ENCODE measurements around the gene RIC8A. TPM values are rescaled to one million over a fixed set of nuclear protein-coding genes. Genes with fewer than 3 reads are reported as not detected.

Gene RIC8A
- total and polyA plus RNA-seq, 9 of the 15 experiments (the other 6 are each of a cell fraction or from before 2014, with no cell fraction given): 10.7 to 108 (median 72.1) TPM

DNA sequence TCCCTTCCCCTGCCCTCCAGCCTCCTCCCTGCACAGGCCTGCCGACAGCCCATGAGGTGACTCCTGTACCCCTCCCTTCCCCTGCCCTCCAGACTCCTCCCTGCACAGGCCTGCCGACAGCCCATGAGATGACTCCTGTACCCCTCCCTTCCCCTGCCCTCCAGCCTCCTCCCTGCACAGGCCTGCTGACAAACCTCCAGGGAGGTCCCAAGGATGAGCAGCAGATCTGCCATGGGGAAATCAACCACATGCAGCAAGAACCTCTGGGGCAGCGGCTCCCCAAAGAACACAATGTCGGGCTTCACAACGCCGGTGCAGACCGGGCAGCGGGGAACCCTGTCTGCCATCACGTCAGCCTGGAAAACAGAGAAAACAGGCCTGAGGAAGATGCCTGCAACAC, 16.4 kb downstream of the RIC8A start (continued):
- TF ChIP-seq, protein P1, sequence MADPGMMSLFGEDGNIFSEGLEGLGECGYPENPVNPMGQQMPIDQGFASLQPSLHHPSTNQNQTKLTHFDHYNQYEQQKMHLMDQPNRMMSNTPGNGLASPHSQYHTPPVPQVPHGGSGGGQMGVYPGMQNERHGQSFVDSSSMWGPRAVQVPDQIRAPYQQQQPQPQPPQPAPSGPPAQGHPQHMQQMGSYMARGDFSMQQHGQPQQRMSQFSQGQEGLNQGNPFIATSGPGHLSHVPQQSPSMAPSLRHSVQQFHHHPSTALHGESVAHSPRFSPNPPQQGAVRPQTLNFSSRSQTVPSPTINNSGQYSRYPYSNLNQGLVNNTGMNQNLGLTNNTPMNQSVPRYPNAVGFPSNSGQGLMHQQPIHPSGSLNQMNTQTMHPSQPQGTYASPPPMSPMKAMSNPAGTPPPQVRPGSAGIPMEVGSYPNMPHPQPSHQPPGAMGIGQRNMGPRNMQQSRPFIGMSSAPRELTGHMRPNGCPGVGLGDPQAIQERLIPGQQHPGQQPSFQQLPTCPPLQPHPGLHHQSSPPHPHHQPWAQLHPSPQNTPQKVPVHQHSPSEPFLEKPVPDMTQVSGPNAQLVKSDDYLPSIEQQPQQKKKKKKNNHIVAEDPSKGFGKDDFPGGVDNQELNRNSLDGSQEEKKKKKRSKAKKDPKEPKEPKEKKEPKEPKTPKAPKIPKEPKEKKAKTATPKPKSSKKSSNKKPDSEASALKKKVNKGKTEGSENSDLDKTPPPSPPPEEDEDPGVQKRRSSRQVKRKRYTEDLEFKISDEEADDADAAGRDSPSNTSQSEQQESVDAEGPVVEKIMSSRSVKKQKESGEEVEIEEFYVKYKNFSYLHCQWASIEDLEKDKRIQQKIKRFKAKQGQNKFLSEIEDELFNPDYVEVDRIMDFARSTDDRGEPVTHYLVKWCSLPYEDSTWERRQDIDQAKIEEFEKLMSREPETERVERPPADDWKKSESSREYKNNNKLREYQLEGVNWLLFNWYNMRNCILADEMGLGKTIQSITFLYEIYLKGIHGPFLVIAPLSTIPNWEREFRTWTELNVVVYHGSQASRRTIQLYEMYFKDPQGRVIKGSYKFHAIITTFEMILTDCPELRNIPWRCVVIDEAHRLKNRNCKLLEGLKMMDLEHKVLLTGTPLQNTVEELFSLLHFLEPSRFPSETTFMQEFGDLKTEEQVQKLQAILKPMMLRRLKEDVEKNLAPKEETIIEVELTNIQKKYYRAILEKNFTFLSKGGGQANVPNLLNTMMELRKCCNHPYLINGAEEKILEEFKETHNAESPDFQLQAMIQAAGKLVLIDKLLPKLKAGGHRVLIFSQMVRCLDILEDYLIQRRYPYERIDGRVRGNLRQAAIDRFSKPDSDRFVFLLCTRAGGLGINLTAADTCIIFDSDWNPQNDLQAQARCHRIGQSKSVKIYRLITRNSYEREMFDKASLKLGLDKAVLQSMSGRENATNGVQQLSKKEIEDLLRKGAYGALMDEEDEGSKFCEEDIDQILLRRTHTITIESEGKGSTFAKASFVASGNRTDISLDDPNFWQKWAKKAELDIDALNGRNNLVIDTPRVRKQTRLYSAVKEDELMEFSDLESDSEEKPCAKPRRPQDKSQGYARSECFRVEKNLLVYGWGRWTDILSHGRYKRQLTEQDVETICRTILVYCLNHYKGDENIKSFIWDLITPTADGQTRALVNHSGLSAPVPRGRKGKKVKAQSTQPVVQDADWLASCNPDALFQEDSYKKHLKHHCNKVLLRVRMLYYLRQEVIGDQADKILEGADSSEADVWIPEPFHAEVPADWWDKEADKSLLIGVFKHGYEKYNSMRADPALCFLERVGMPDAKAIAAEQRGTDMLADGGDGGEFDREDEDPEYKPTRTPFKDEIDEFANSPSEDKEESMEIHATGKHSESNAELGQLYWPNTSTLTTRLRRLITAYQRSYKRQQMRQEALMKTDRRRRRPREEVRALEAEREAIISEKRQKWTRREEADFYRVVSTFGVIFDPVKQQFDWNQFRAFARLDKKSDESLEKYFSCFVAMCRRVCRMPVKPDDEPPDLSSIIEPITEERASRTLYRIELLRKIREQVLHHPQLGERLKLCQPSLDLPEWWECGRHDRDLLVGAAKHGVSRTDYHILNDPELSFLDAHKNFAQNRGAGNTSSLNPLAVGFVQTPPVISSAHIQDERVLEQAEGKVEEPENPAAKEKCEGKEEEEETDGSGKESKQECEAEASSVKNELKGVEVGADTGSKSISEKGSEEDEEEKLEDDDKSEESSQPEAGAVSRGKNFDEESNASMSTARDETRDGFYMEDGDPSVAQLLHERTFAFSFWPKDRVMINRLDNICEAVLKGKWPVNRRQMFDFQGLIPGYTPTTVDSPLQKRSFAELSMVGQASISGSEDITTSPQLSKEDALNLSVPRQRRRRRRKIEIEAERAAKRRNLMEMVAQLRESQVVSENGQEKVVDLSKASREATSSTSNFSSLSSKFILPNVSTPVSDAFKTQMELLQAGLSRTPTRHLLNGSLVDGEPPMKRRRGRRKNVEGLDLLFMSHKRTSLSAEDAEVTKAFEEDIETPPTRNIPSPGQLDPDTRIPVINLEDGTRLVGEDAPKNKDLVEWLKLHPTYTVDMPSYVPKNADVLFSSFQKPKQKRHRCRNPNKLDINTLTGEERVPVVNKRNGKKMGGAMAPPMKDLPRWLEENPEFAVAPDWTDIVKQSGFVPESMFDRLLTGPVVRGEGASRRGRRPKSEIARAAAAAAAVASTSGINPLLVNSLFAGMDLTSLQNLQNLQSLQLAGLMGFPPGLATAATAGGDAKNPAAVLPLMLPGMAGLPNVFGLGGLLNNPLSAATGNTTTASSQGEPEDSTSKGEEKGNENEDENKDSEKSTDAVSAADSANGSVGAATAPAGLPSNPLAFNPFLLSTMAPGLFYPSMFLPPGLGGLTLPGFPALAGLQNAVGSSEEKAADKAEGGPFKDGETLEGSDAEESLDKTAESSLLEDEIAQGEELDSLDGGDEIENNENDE (IDR thresholded peaks at IDR 0.05; ENCODE audit: low read depth, low read length): no peak
